Mesenchymal stem cell (in vitro differentiated cells and primary cell): Measurements from ENCODE around the gene POLR2F.

Experiments used
- DNase-seq: peaks from one replicate; pipeline ENCODE4 v3.0.0-alpha.2; 2013
- H2AFZ ChIP-seq: one replicate; pipeline ENCODE4 v1.6.1; 2013; ENCODE audit warnings: low read depth, mild to moderate bottlenecking, control low read depth, inconsistent platforms, low read length, moderate library complexity
- H2AK5ac ChIP-seq: 2 replicates; pipeline ENCODE4 v1.6.1; 2013; ENCODE audit warnings: low read length, moderate library complexity, mild to moderate bottlenecking, inconsistent platforms; ENCODE audit not compliant: severe bottlenecking
- H2BK120ac ChIP-seq: one replicate; pipeline ENCODE4 v1.6.1; 2013; ENCODE audit warnings: low read depth, mild to moderate bottlenecking, inconsistent platforms, low read length, moderate library complexity
- H2BK12ac ChIP-seq, 2 experiments: one replicate each; pipeline ENCODE4 v1.6.1; 2013; ENCODE audit warnings: inconsistent platforms in 2 of 2, low read length in 2 of 2, mild to moderate bottlenecking in 2 of 2, moderate library complexity in 2 of 2, control low read depth in 1 of 2
- H2BK15ac ChIP-seq: one replicate; pipeline ENCODE4 v1.6.1; 2013; ENCODE audit warnings: mild to moderate bottlenecking, low read depth, inconsistent platforms; ENCODE audit not compliant: poor library complexity, severe bottlenecking
- H2BK5ac ChIP-seq: 2 replicates; pipeline ENCODE4 v1.6.1; 2013; ENCODE audit warnings: low read depth, mild to moderate bottlenecking, low read length, control low read depth, inconsistent platforms; ENCODE audit not compliant: poor library complexity, severe bottlenecking
- H3K14ac ChIP-seq, 2 experiments: one replicate each; pipeline ENCODE4 v1.6.1; 2013; ENCODE audit warnings: inconsistent platforms in 2 of 2, low read length in 2 of 2, control low read depth in 1 of 2, mild to moderate bottlenecking in 1 of 2, moderate library complexity in 1 of 2
- H3K18ac ChIP-seq, 2 experiments: one replicate each; pipeline ENCODE4 v1.6.1; 2013; ENCODE audit warnings: inconsistent platforms in 2 of 2, low read length in 2 of 2, control low read depth in 1 of 2, low read depth in 1 of 2, mild to moderate bottlenecking in 1 of 2
- H3K23ac ChIP-seq, 2 experiments: one replicate each; pipeline ENCODE4 v1.6.1; 2013; ENCODE audit warnings: inconsistent platforms in 2 of 2, low read length in 2 of 2, mild to moderate bottlenecking in 2 of 2, moderate library complexity in 2 of 2, control low read depth in 1 of 2
- H3K27ac ChIP-seq: 2 replicates; pipeline ENCODE4 v1.5.1; 2013; ENCODE audit warnings: mild to moderate bottlenecking, moderate library complexity, low read length, control low read depth, inconsistent platforms; ENCODE audit not compliant: poor library complexity, severe bottlenecking
- H3K27me3 ChIP-seq, 2 experiments: 2 replicates each; pipeline versions ENCODE4 v1.6.1 to v1.7.0; 2013; ENCODE audit warnings: low read length in 2 of 2, mild to moderate bottlenecking in 2 of 2, moderate library complexity in 2 of 2, control low read depth in 1 of 2, inconsistent platforms in 1 of 2; ENCODE audit not compliant: control insufficient read depth in 1 of 2, insufficient read depth in 1 of 2
- H3K36me3 ChIP-seq, 2 experiments: 2 replicates each; pipeline versions ENCODE4 v1.6.1 to v1.7.0; 2013; ENCODE audit warnings: low read length in 2 of 2, control low read depth in 1 of 2, inconsistent platforms in 1 of 2, low read depth in 1 of 2, mild to moderate bottlenecking in 1 of 2; ENCODE audit not compliant: insufficient read depth in 2 of 2, control insufficient read depth in 1 of 2
- H3K4ac ChIP-seq, 2 experiments: one replicate each; pipeline ENCODE4 v1.6.1; 2013; ENCODE audit warnings: inconsistent platforms in 2 of 2, low read length in 2 of 2, mild to moderate bottlenecking in 2 of 2, moderate library complexity in 2 of 2, control low read depth in 1 of 2, low read depth in 1 of 2
- H3K4me1 ChIP-seq: 2 replicates; pipeline ENCODE4 v1.6.1; 2013; ENCODE audit warnings: low read depth, low read length, control low read depth; ENCODE audit not compliant: control insufficient read depth, insufficient read depth
- H3K4me2 ChIP-seq: 2 replicates; pipeline ENCODE4 v1.6.1; 2013; ENCODE audit warnings: low read length, mild to moderate bottlenecking, inconsistent platforms; ENCODE audit not compliant: poor library complexity, severe bottlenecking
- H3K4me3 ChIP-seq, 2 experiments: 2 replicates each; pipeline versions ENCODE4 v1.5.1 to v1.7.0; 2013; ENCODE audit warnings: low read length in 2 of 2, mild to moderate bottlenecking in 2 of 2, control low read depth in 1 of 2, low read depth in 1 of 2; ENCODE audit not compliant: insufficient read depth in 1 of 2
- H3K79me1 ChIP-seq: replicated peaks from 2 replicates; pipeline ENCODE4 v1.6.1; 2013; ENCODE audit warnings: mild to moderate bottlenecking, control low read depth, low read length, inconsistent platforms; ENCODE audit not compliant: poor library complexity, severe bottlenecking
- H3K9ac ChIP-seq: 2 replicates; pipeline ENCODE4 v1.7.0; 2013; ENCODE audit warnings: mild to moderate bottlenecking, low read length, moderate library complexity
- H3K9me3 ChIP-seq: 2 replicates; pipeline ENCODE4 v1.7.0; 2013; ENCODE audit warnings: mild to moderate bottlenecking, low read length; ENCODE audit not compliant: control insufficient read depth
- H4K8ac ChIP-seq: one replicate; pipeline ENCODE4 v1.6.1; 2013; ENCODE audit warnings: inconsistent platforms, mild to moderate bottlenecking, low read length, moderate library complexity
- H4K91ac ChIP-seq: one replicate; pipeline ENCODE4 v1.6.1; 2013; ENCODE audit warnings: mild to moderate bottlenecking, low read length, inconsistent platforms
- WGBS: methylation state at CpG from one replicate; pipeline ENCODE4 v1.1.7; 2013; ENCODE audit warnings: mixed read lengths; 5-methylcytosine and 5-hydroxymethylcytosine counted together

POLR2F gene

DNA sequence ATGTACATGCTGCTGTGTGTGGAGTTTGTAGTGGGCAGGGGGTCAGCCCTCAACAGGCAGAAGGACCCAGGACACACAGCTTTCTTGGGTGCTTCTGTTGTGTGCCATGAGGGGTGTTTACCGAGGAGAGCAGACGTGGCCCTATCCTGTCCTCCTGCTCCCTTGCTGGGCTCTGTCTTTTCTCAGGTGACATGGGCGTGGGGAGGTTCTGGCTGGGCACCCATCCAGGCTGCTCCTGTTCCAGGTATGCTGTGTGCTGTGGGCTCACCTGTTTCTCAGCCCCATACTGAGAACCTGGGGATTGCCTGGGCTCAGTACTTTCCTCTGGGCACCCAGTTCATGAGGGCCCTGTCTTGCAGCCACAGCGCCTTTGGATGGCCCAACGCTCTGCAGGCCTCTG, 24.1 kb upstream of the POLR2F start:
- Histone ChIP-seq H2AFZ (no peak overlapping the region), H3K36me3 (peaks cover 80 to 85% of the 10 kb centered on the region in 2 experiments), H2BK120ac (no peak overlapping the region), H3K23ac (no peak overlapping the region), H3K4ac (no peak overlapping the region), H2AK5ac (no peak overlapping the region), H3K9ac (no peak overlapping the region), H4K91ac (no peak overlapping the region), H3K14ac (no peak overlapping the region), H3K4me2 (no peak overlapping the region), H3K27me3 (no peaks in the 10 kb centered on the region), H3K79me1 (peaks cover 40% of the 10 kb centered on the region), H2BK15ac (no peak overlapping the region), H3K4me1 (peaks cover 26% of the 10 kb centered on the region), H2BK12ac (no peak overlapping the region), H2BK5ac (no peak overlapping the region), H3K27ac (no peak overlapping the region), H3K18ac (no peak overlapping the region), H3K4me3 (no peak overlapping the region), H4K8ac (no peak overlapping the region), H3K9me3 (no peaks in the 10 kb centered on the region)
- no peak for DNase-seq
- 96% methylated on average over 5 of the region's 5 CpGs for WGBS

DNA sequence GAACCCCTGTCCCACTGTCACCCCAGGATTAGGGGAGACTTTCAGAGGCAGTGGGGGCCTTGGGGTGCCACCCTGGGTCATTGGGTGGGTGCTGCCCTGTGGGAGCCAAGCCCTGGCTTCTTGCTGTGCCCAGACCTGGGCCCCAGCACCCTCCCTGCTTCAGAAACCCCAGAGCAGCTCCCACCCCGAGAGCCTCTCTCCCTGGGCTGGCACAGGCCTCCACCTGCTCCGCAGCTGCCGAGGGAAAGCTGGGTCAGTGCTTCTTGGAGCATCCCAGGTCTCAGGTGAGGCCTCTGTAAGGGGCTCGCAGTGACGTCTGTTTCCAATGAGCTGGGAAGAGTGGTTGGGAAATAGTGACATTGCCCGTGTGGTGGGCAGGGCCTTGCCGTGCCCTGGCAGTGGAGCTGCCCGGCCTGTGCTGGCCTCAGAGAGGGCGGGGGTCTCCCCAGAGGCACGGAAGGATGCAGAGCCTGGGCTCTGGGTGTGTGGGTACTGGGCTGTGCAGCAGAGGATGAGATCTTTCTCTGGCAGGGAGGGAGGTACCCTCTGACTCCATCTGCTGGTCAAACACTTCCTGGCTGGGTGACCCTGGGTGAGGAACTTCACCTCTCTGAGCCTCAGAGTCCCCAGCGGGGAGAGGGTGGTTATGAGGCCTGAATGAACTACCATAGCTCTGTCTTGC, 23.1 kb upstream of the POLR2F start:
- Histone ChIP-seq H3K27me3 (no peaks in the 10 kb centered on the region), H3K4me1 (peaks cover 24% of the 10 kb centered on the region), H2BK12ac (no peak overlapping the region), H3K9me3 (no peaks in the 10 kb centered on the region), H3K4ac (no peak overlapping the region), H2AFZ (no peak overlapping the region), H3K9ac (peak overlapping the region; percentile 44), H2AK5ac (no peak overlapping the region), H3K36me3 (peaks cover 70 to 75% of the 10 kb centered on the region in 2 experiments), H2BK5ac (no peak overlapping the region), H3K18ac (no peak overlapping the region), H3K23ac (no peak overlapping the region), H3K14ac (no peak overlapping the region), H3K79me1 (peaks cover 37% of the 10 kb centered on the region), H2BK120ac (no peak overlapping the region), H4K8ac (no peak overlapping the region), H2BK15ac (no peak overlapping the region), H3K4me2 (no peak overlapping the region), H4K91ac (no peak overlapping the region), H3K4me3 (no peak overlapping the region), H3K27ac (no peak overlapping the region)
- WGBS = 90% methylated on average over 11 of the region's 11 CpGs
- peak; percentile 45 for DNase-seq

DNA sequence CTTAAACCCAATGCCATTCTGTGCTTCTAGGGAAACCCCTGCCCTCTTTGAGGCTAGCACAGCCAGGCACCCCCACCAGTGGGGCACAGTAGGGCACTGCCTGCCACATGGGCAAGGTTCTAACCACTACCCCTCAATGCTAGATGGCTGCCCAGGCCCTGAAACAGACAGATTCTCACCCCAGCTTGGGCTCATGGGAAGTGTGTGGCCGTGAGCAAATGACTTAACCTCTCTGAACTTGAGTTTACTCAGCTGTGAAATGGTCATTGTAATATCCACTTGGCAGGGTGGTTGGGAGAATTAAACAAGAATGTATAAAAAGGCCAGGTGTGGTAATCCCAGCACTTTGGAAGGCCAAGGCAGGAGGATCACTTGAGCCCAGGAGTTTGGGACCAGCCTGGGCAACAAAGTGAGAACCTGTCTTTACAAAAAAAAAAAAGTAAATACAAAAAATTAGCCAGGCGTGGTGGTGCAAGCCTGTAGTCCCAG, 22.5 kb upstream of the POLR2F start:
- H4K91ac ChIP-seq = no peak overlapping the region
- H3K9me3 ChIP-seq = no peaks in the 10 kb centered on the region
- H4K8ac ChIP-seq = no peak overlapping the region
- no peak overlapping the region for H2AFZ ChIP-seq
- peaks cover 36% of the 10 kb centered on the region for H3K79me1 ChIP-seq
- H3K4ac ChIP-seq = no peak overlapping the region
- peaks cover 22% of the 10 kb centered on the region for H3K4me1 ChIP-seq
- H2BK12ac ChIP-seq = no peak overlapping the region
- H3K36me3 ChIP-seq = peaks cover 66 to 72% of the 10 kb centered on the region in 2 experiments
- H3K27ac ChIP-seq = no peak overlapping the region
- H3K4me2 ChIP-seq = no peak overlapping the region
- DNase-seq = no peak
- peak overlapping the region; percentile 44 for H3K9ac ChIP-seq
- H3K23ac ChIP-seq = no peak overlapping the region
- H3K14ac ChIP-seq = no peak overlapping the region
- H2BK120ac ChIP-seq = no peak overlapping the region
- no peaks in the 10 kb centered on the region for H3K27me3 ChIP-seq
- no peak overlapping the region for H2BK15ac ChIP-seq
- no peak overlapping the region for H2AK5ac ChIP-seq
- H2BK5ac ChIP-seq = no peak overlapping the region
- no peak overlapping the region for H3K4me3 ChIP-seq
- H3K18ac ChIP-seq = no peak overlapping the region
- 79% methylated on average over 2 of the region's 2 CpGs for WGBS

DNA sequence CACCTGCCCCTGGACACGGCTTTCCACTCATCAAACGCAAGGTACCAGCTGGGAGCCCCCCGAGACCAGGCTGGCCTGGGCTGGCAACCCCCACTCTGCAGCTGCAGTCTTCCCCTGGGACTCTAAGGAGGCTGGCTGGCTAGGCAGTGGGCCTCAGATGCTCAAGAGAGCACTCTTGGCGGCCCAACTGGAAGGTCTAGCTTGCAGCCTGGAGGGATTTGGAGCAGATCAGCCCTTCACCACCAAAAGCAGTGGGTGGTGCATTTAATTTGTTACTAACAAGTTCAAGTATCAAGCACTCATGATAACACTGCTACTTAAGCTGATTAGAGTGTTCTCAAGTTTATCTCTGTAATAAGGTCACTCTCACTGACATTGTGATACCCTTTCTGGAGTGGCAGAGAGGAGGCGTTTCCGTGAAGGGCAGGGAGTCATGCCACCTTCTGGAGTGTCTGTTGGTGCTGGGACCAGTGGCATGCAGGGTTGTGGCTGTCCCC, 21.6 kb upstream of the POLR2F start:
- Histone ChIP-seq H3K27ac (no peak overlapping the region), H3K23ac (no peak overlapping the region), H3K4me2 (no peak overlapping the region), H3K18ac (no peak overlapping the region), H3K14ac (no peak overlapping the region), H3K9me3 (no peaks in the 10 kb centered on the region), H4K8ac (no peak overlapping the region), H3K27me3 (no peaks in the 10 kb centered on the region), H3K36me3 (peaks cover 64 to 70% of the 10 kb centered on the region in 2 experiments), H3K4me1 (peaks cover 22% of the 10 kb centered on the region), H2AK5ac (no peak overlapping the region), H3K4me3 (no peak overlapping the region), H2BK5ac (no peak overlapping the region), H3K79me1 (peaks cover 29% of the 10 kb centered on the region), H2BK15ac (no peak overlapping the region), H2BK12ac (no peak overlapping the region), H3K9ac (peak overlapping the region; percentile 44), H2BK120ac (no peak overlapping the region), H4K91ac (no peak overlapping the region), H2AFZ (no peak overlapping the region), H3K4ac (no peak overlapping the region)
- 97% methylated on average over 5 of the region's 6 CpGs for WGBS
- DNase-seq = no peak
